Coronary artery (tissue), 2 donors: ENCODE measurements around the gene VPS4A.

Experiments
- DNase-seq: peaks from one replicate; pipeline ENCODE4 v3.0.0-alpha.2; 2017; ENCODE audit warnings: low spot score
- H3K27ac ChIP-seq, 2 donors: fragments of 200-600 bp; sonication (generic); one replicate each; pipeline ENCODE4 v1.5.1; 2016 to 2019
- H3K4me3 ChIP-seq: fragments of 200-600 bp; sonication (generic); 2 replicates; pipeline ENCODE4 v1.5.1; 2016; ENCODE audit warnings: mild to moderate bottlenecking, moderate library complexity
- CTCF ChIP-seq: fragments of 200-600 bp; sonication (generic); IDR thresholded peaks from one replicate; pipeline ENCODE4 v1.5.1; 2019; ENCODE audit warnings: antibody characterized with exemption

The VPS4A gene

GRCh38 chr16:69307091-69307490, 4.1 kb upstream of the VPS4A start:
- no peak overlapping the region for H3K27ac ChIP-seq
- no peak overlapping the region for H3K4me3 ChIP-seq
- no peak for TF ChIP-seq CTCF
- DNase-seq: no peak

- DNase-seq: no peak
- no peak for TF ChIP-seq CTCF
- Histone ChIP-seq H3K4me3 (no peak overlapping the region), H3K27ac (no peak overlapping the region)
These were observed 3.3 kb upstream of the VPS4A start for GRCh38 chr16:69307856-69308255.

- TF ChIP-seq CTCF: no peak
- no peak overlapping the region for H3K4me3 ChIP-seq
- no peak overlapping the region for H3K27ac ChIP-seq
- DNase-seq: no peak
These were observed 1.8 kb upstream of the VPS4A start for GRCh38 chr16:69309316-69309715.

GRCh38 chr16:69311533-69312387, 610 bp downstream of the VPS4A start:
- Histone ChIP-seq H3K4me3 (peak overlapping the region; percentile 100), H3K27ac (peak overlapping the region; percentile 75 to 96)
- no peak for TF ChIP-seq CTCF
- peak; percentile 75 for DNase-seq

- DNase-seq: no peak
- Histone ChIP-seq H3K27ac (no peak overlapping the region), H3K4me3 (no peak overlapping the region)
- TF ChIP-seq CTCF: no peak
These were observed 2.3 kb downstream of the VPS4A start for GRCh38 chr16:69313469-69313868.

- no peak for DNase-seq
- no peak overlapping the region for H3K27ac ChIP-seq
- no peak for TF ChIP-seq CTCF
- no peak overlapping the region for H3K4me3 ChIP-seq
These were observed 3.4 kb downstream of the VPS4A start for GRCh38 chr16:69314534-69314933.
